ENCODE measurements around the gene COPZ2.
"Not testable (repeated sequence)": the region's sequence is repeated elsewhere in the genome, so short reads cannot be mapped to it uniquely, and the experiment has no call there.

The COPZ2 gene

GRCh38 chr17:48028736-48029135, 8.9 kb downstream of the COPZ2 start:
- DNase-seq (ENCODE audit: low spot score): no peak

DNA sequence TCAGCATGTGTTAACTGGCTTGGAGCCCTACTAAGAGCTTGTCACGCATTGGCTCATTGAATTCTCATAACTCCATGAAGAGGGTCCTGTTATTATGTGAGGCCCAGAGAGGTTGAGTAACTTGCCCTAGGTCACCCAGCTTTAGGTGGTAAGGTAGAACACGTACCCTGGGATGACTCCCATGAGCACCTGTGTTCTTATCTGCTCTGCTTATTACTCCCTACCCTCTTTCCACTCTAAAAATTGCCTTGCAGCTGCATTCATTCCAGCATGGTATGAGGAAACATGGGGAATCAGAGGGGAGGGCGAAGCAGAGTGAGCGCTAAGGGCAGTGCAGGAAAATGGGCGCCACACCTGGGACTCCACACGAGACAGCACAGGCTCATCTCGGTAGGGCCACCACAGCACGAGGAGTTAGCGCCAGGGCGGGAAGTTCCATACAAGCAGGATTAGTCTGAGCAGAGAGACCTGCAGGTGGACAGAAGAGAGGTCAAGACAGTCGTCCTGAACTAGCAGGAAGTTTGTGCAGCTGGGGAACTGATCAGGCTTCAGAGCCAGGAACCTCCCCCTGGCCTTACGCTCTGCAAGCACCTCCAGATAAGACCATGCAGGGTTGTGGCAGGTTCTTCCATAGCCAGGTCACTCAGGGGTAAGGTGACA, 10.1 kb downstream of the COPZ2 start:
- no peak for DNase-seq (ENCODE audit: low spot score)

DNA sequence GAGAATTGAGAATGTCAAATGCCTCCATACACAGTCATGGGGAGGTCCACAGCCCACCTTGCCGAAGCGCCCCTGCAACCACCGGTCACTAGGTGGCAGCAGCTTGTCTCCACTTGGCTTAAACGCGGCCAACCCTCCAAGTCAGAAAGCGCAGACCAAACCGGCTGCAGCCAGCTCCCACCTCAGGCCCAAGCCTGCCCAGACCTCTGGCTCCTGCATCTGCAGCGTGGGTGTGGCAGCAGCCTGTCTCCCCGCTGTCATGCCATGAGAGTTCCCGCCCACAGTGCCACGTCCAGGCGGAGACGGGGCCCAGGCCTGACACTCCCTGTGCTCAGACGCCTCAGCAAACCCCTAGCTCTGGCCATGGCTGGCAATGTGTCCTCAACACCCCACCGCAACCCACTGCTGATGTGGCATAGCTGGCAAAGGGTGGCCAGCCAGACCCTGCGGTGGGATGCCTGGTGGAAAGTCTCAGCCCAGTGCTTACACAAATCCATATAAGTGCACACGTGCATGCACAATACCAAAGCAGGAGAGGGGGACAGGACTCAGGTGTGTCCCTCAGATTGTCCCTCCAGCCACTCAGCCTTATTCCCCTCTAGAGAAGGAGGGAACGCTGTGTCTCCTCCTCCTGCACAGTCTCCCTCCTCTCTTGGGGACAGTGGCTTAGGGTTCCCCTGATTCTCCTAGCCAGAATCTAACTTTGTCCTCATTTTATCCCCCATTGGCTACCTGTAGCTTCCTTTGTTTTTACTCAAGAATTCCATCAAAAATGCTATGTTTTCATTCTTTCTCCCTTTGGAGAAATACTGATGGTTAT, 10.9 kb downstream of the COPZ2 start:
- DNase-seq (ENCODE audit: low spot score): peak; percentile 75

DNA sequence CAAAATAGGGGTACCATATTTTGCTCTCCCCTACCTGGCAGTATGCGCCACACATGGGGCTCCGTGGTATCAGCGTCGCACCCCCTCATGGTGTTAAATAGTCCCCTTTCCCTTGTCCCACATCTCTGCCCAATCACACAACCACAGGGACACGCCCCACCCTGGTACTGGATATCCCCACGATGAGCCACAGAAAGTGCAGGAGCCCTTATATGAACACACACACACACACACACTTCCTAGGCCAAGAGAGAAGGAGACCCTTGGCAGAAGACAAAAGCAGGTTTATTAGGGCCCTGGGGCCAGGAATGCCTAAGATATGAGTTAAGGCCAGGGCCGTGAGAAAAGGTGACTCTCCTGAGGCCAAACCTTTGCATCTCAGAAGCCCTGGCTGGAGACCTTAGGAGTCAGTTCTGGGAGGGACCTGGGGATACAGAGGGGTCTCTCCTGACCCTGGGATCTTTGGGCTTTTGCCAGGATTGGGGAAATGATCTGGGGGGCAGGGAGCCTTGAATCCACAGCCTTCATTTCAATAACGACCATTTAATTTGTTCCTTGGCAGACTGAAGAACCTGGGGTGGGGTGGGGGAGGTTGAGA, 11.6 kb downstream of the COPZ2 start:
- no peak for DNase-seq (ENCODE audit: low spot score)

GRCh38 chr17:48025040-48025903, 12.3 kb downstream of the COPZ2 start:
- DNase-seq (ENCODE audit: low spot score): peak; percentile 99

DNA sequence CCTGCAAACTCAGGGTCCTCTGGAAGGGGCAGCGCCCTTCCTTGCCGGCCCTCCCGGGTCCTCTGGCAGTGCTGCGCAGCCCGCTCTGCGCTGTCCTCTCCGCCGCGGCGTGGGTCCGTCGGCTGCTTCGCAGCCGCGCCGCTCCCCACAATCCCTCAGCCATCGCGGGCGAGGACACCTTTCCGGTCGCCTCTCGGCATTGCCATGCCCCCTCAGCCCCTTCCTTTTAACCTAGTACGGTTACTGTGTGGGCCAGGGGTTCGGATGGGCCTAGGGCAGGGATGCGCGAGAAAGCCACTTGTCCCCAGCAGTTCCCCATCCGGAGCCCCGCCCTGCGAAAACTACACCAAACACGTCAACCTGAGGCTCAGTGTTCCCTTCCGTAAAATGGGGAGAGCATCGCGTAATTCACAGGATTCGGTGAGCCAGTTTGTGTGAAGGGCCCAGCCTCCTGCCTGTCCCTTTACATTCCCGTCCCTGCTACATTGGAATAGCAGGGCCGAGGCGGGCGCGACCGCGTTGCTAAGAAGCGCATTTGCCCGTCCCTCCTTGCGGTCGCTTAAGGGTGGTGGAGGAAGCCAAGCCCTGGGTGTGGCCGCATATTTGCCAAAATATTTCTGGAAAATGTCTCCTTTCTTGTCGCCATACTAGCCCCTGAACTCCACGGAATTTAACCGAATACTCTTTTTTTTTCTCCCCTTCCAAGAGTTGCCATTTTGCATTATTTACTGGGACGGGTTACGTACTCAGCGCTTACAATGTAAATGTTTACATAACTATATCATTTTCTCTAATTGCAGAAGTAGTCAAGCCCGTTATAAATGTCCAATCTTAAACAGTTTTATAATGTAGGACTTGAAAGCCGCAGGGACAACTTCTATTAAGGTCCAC, 13.2 kb downstream of the COPZ2 start:
- DNase-seq (ENCODE audit: low spot score): peak; percentile 57

GRCh38 chr17:48023400-48024148, 14.0 kb downstream of the COPZ2 start:
- peak; percentile 60 for DNase-seq (ENCODE audit: low spot score)

GRCh38 chr17:48022901-48023300, 14.7 kb downstream of the COPZ2 start:
- no peak for DNase-seq (ENCODE audit: low spot score)

- no peak for DNase-seq (ENCODE audit: low spot score)
These were observed 15.7 kb downstream of the COPZ2 start for GRCh38 chr17:48021934-48022333.

GRCh38 chr17:48017817-48018158, 19.8 kb downstream of the COPZ2 start:
- not testable (repeated sequence) for DNase-seq (ENCODE audit: low spot score)

- no peak for DNase-seq (ENCODE audit: low spot score)
These were observed 21.5 kb downstream of the COPZ2 start for GRCh38 chr17:48016112-48016511.

GRCh38 chr17:48014595-48015111, 22.9 kb downstream of the COPZ2 start:
- no peak for DNase-seq (ENCODE audit: low spot score)

- DNase-seq (ENCODE audit: low spot score): no peak
These were observed 23.6 kb downstream of the COPZ2 start for GRCh38 chr17:48013876-48014594.

- DNase-seq (ENCODE audit: low spot score): no peak
These were observed 24.9 kb downstream of the COPZ2 start for GRCh38 chr17:48012654-48013053.

- peak; percentile 64 for DNase-seq (ENCODE audit: low spot score)
These were observed 25.5 kb downstream of the COPZ2 start for GRCh38 chr17:48012151-48012520.

GRCh38 chr17:48011405-48012150, 26.0 kb downstream of the COPZ2 start:
- DNase-seq (ENCODE audit: low spot score): peak; percentile 63

DNA sequence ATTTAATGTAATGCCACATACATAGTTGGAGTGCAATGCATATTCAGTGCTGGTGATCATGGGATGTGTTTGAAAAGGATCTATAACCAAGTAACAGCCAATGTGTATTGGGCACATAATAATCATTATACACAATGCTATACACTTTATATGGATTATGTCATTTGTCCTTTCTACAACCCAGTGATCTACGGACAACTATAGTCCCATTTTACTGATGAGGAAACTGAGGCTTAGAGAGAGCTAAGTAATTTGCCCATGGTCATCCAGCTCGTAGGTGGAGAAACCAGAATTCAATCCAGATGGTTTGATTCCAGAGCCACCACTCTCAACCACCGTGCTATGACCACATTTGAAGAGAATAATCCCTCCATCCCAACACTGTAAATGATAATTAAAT, 27.4 kb downstream of the COPZ2 start:
- DNase-seq (ENCODE audit: low spot score): no peak

DNA sequence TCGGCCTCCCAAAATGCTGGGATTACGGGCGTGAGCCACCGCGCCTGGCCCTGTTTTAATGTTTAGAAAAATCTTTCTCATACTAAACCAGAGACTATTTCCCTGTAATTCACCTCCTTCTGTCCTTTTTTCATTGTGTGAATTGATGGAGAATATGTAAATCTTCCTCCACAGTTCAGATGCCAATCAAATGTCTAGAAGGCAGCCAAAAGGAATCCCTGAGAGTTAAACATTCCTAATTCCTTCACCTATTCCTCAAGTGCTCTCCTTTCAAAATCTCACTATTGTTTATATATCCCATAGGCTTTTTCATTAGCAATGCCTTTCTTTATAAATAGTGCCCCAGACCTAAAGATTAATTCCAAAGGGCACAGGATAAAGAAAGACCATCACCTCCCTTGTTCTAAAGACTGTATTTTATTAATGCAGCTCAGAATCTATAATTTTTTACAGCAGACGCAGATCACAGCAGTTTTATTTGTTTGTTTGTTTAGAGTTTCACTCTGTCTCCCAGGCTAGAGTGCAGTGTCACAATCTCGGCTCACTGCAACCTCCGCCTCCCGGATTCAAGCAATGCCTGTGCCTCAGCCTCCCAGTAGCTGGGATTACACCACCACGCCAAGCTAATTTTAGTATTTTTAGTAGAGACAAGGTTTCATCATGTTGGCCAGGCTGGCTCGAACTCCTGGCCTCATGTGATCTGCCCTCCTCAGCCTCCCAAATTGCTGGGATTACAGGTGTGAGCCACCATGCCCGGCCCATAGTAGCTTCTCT, 30.5 kb downstream of the COPZ2 start:
- no peak for DNase-seq (ENCODE audit: low spot score)

Measured in activated CD4-positive, alpha-beta T cell treated with anti-CD3 and anti-CD28 coated beads, Interleukin-2, Interleukin-4, amounts not matched to agents 100 ng/mL and 50 ng/mL, durations not matched to agents 16 hours and 8 hours (primary cell).